OCI-LY7 (cell line): ENCODE measurements around the gene LRBA.

Experiments
- CTCF ChIP-seq: fragments of 200-600 bp; sonication (generic); conservative IDR thresholded peaks from 2 replicates; pipeline ENCODE4 v1.5.1; 2014; ENCODE audit warnings: mild to moderate bottlenecking, antibody characterized with exemption, low read length, moderate library complexity, mixed read lengths
- EZH2phosphoT487 ChIP-seq: fragments of 200-600 bp; sonication (generic); IDR thresholded peaks from 2 replicates; pipeline ENCODE4 v1.6.1; 2018; ENCODE audit warnings: low read depth, borderline replicate concordance, mild to moderate bottlenecking, mixed run types, antibody characterized with exemption, low read length, moderate library complexity, mixed read lengths

- TF ChIP-seq CTCF (no peak), EZH2phosphoT487 (no peak)
These were observed 390.1 kb downstream of the LRBA start for GRCh38 chr4:150625033-150625432.
